Endothelial cell of umbilical vein (primary cell): ENCODE measurements around the gene KRTAP4-3.

Source experiments
- CTCF ChIP-seq, 2 donors: IDR thresholded peaks; 1 replicate in 1 of 2; 2 replicates in 1 of 2; pipeline ENCODE4 v1.5.1; 2011; ENCODE audit warnings: low read length in 2 of 2, mild to moderate bottlenecking in 2 of 2, moderate library complexity in 2 of 2, control low read depth in 1 of 2, inconsistent platforms in 1 of 2, low read depth in 1 of 2; ENCODE audit not compliant: insufficient read depth in 1 of 2; ENCODE audit errors: extremely low read depth in 1 of 2
- EZH2 ChIP-seq: IDR thresholded peaks from 2 replicates; pipeline ENCODE4 v1.6.1; 2012; ENCODE audit warnings: borderline replicate concordance, low read depth, mild to moderate bottlenecking, moderate library complexity, low read length, inconsistent platforms; ENCODE audit not compliant: severe bottlenecking
- FOS ChIP-seq: IDR thresholded peaks from 2 replicates; pipeline ENCODE4 v1.6.1; 2011; ENCODE audit warnings: mild to moderate bottlenecking, low read length, moderate library complexity, borderline replicate concordance; ENCODE audit not compliant: insufficient read depth
- GATA2 ChIP-seq: IDR thresholded peaks from 2 replicates; pipeline ENCODE4 v1.7.0; 2011; ENCODE audit warnings: low read depth, mild to moderate bottlenecking, moderate library complexity, mixed read lengths, low read length; ENCODE audit not compliant: insufficient read length, insufficient read depth
- JUN ChIP-seq: IDR thresholded peaks from 2 replicates; pipeline ENCODE4 v1.6.1; 2011; ENCODE audit warnings: borderline replicate concordance, low read depth; ENCODE audit not compliant: insufficient read length, insufficient read depth
- MAX ChIP-seq: IDR thresholded peaks from 2 replicates; pipeline ENCODE4 v1.6.1; 2011; ENCODE audit not compliant: insufficient read depth, insufficient read length
- MYC ChIP-seq: IDR thresholded peaks from one replicate; pipeline ENCODE4 v1.6.1; 2011; ENCODE audit warnings: mild to moderate bottlenecking, low read depth, low read length
- POLR2A ChIP-seq: IDR thresholded peaks from 2 replicates; pipeline ENCODE4 v1.6.1; 2012; ENCODE audit warnings: low read depth, mild to moderate bottlenecking, control low read depth, low read length
- POLR2AphosphoS5 ChIP-seq: IDR thresholded peaks from 2 replicates; pipeline ENCODE4 v1.6.1; 2012; ENCODE audit warnings: low read depth, mild to moderate bottlenecking, control low read depth, low read length, moderate library complexity; ENCODE audit not compliant: insufficient read depth

GRCh38 chr17:41149652-41149985, 18.4 kb downstream of the KRTAP4-3 start, which contains the start of gene KRTAP4-5:
- TF ChIP-seq CTCF (IDR thresholded peaks at IDR 0.05; ENCODE audit: extremely low read depth in 1 of 2, insufficient read depth in 1 of 2, low read depth in 1 of 2, low read length in 2 of 2) (no peak), POLR2A (no peak), MYC (no peak), EZH2 (no peak), POLR2AphosphoS5 (no peak), GATA2 (no peak), MAX (no peak), FOS (no peak), JUN (no peak)
